ENCODE results near the gene EWSR1.
A peak's percentile ranks its signal among the peaks of the same experiment; 100 is the strongest.

EWSR1 gene

GRCh38 chr22:29310863-29311339, 42.8 kb downstream of the EWSR1 start:
- no peak overlapping the region for H3K27ac ChIP-seq (ENCODE audit: low read depth, low read length)
- no CpG with 5 or more reads among the region's 18 CpGs for WGBS (ENCODE audit: extremely low coverage, insufficient coverage, insufficient read length)
- H2AFZ ChIP-seq (ENCODE audit: insufficient read depth, low read length, poor library complexity) = no peak overlapping the region

GRCh38 chr22:29311464-29312217, 43.6 kb downstream of the EWSR1 start:
- no CpG with 5 or more reads among the region's 50 CpGs for WGBS (ENCODE audit: extremely low coverage, insufficient coverage, insufficient read length)
- no peak overlapping the region for H3K4me2 ChIP-seq (ENCODE audit: low read length)
- no peak overlapping the region for H2BK12ac ChIP-seq (ENCODE audit: low read length)
- H3K4ac ChIP-seq (ENCODE audit: low read depth, low read length) = no peak overlapping the region
- no peak overlapping the region for H4K8ac ChIP-seq (ENCODE audit: low read depth, low read length)
- H3K79me2 ChIP-seq (ENCODE audit: control insufficient read depth, insufficient read depth, low read length, poor library complexity) = peaks cover 5% of the 10 kb centered on the region
- peaks cover 9% of the 10 kb centered on the region for H3K79me1 ChIP-seq (ENCODE audit: low read length)
- H2AFZ ChIP-seq (ENCODE audit: insufficient read depth, low read length, poor library complexity) = no peak overlapping the region
- no peak overlapping the region for H2BK5ac ChIP-seq (ENCODE audit: low read depth, low read length, poor library complexity)
- H3K27me3 ChIP-seq (ENCODE audit: insufficient read depth, low read length) = peaks cover 31% of the 10 kb centered on the region
- no peak overlapping the region for H3K4me3 ChIP-seq (ENCODE audit: low read depth, low read length)
- H4K12ac ChIP-seq (ENCODE audit: low read depth, low read length) = no peak overlapping the region
- no peak overlapping the region for H3K18ac ChIP-seq (ENCODE audit: low read length)
- H3K9me3 ChIP-seq (ENCODE audit: insufficient read depth, low read depth, low read length) = peaks cover 3% of the 10 kb centered on the region
- H3K36me3 ChIP-seq (ENCODE audit: control insufficient read depth in 1 of 2, insufficient read depth in 2 of 2, low read length in 2 of 2) = peaks cover 7 to 9% of the 10 kb centered on the region in 2 experiments
- no peak overlapping the region for H2BK120ac ChIP-seq (ENCODE audit: insufficient read depth, low read length, poor library complexity)
- H2AK5ac ChIP-seq (ENCODE audit: low read length) = no peak overlapping the region
- DNase-seq = no peak
- H3K23ac ChIP-seq (ENCODE audit: low read length) = no peak overlapping the region
- peaks cover 28 to 38% of the 10 kb centered on the region in 2 experiments for H3K4me1 ChIP-seq (ENCODE audit: control insufficient read depth in 1 of 2, insufficient read depth in 2 of 2, low read length in 2 of 2)
- no peak overlapping the region for H3K9ac ChIP-seq (ENCODE audit: low read length)
- no peak overlapping the region for H4K91ac ChIP-seq (ENCODE audit: low read depth, low read length)
- H3K14ac ChIP-seq (ENCODE audit: low read length) = no peak overlapping the region
- no peak overlapping the region for H3K27ac ChIP-seq (ENCODE audit: low read depth, low read length)

More at GRCh38 chr22:29310863-29311339, 42.8 kb downstream of the EWSR1 start:
- Histone ChIP-seq H3K14ac (ENCODE audit: low read length) (no peak overlapping the region), H2AK5ac (ENCODE audit: low read length) (peak overlapping the region; percentile 13), H3K27me3 (ENCODE audit: insufficient read depth, low read length) (peaks cover 27% of the 10 kb centered on the region), H3K9me3 (ENCODE audit: insufficient read depth, low read depth, low read length) (peaks cover 3% of the 10 kb centered on the region), H2BK12ac (ENCODE audit: low read length) (no peak overlapping the region), H4K12ac (ENCODE audit: low read depth, low read length) (no peak overlapping the region), H3K18ac (ENCODE audit: low read length) (no peak overlapping the region), H2BK120ac (ENCODE audit: insufficient read depth, low read length, poor library complexity) (no peak overlapping the region), H3K4me3 (ENCODE audit: low read depth, low read length) (no peak overlapping the region), H4K8ac (ENCODE audit: low read depth, low read length) (no peak overlapping the region), H3K36me3 (ENCODE audit: control insufficient read depth in 1 of 2, insufficient read depth in 2 of 2, low read length in 2 of 2) (peaks cover 7 to 9% of the 10 kb centered on the region in 2 experiments), H3K4ac (ENCODE audit: low read depth, low read length) (no peak overlapping the region), H3K4me2 (ENCODE audit: low read length) (peak overlapping the region; percentile 28), H3K79me2 (ENCODE audit: control insufficient read depth, insufficient read depth, low read length, poor library complexity) (peaks cover 5% of the 10 kb centered on the region), H3K4me1 (ENCODE audit: control insufficient read depth in 1 of 2, insufficient read depth in 2 of 2, low read length in 2 of 2) (peaks cover 29 to 39% of the 10 kb centered on the region in 2 experiments), H3K9ac (ENCODE audit: low read length) (no peak overlapping the region), H3K79me1 (ENCODE audit: low read length) (peaks cover 14% of the 10 kb centered on the region), H3K23ac (ENCODE audit: low read length) (no peak overlapping the region), H2BK5ac (ENCODE audit: low read depth, low read length, poor library complexity) (no peak overlapping the region), H4K91ac (ENCODE audit: low read depth, low read length) (no peak overlapping the region)
- DNase-seq = peak; percentile 96

DNA sequence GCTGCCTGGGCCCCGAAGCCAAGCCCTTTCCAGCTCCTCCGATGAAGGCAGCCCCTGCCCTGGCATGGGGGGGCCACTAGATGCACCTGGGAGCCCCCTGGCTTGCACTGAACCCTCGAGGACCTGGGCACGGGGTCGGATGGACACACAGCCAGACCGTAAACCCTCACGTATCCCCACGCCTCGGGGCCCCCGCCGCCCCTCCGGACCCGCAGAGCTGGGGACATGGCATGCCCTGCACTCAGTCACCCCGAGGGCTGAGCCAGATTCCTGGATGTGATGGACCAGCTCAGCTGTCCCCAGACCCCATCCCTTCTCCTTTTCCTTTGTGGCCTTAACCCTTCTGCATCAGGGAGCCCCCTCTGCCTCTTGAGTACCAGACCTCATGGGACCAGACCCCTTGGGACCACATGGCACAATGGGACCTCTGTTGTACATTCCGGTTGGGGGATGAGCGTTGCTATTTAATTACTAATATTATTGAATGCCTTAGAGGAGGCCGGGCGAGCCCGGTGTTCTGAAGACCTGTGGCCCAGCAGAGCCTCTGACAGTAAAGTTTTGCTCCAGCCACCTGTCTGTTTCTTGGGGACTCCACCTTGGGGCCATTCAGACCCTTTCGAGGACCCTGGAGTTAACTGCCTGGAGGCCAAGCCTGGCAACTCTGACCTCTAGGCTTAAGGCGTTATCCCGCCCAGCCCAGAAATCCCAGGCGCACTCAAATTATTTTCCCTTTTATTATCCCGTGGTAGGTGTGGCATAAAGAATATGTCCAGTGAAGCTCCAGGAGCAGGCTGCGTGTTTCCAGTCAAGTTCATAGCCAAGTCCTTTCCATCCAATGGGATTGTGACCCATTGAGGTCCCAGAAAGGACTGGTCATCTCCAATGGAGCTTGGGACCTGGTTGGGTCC, 44.4 kb downstream of the EWSR1 start:
- H3K18ac ChIP-seq (ENCODE audit: low read length) = no peak overlapping the region
- WGBS (ENCODE audit: extremely low coverage, insufficient coverage, insufficient read length) = no CpG with 5 or more reads among the region's 25 CpGs

DNA sequence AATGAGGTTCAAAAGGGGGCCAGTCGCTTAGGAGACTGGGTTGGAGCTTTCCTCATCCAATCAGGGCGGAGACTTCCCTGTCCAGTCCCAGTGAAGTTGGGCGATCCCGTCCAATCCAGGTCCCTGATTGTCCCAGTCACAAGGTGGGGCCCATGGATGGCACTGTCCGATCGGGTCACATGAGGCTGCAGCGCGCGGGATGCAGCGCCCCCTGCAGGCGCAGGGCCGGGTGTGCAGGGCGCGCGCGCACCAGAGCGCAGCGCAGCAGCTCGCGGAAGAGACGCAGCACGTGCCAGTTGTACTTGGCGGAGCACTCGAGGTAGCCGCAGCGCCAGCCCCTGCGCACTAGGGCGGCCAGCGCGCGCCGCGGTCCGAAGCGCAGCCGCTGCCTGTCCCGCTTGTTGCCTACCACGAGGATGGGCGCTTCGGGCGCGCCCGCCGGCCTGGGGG, 45.1 kb downstream of the EWSR1 start:
- Histone ChIP-seq H3K9ac (ENCODE audit: low read length) (no peak overlapping the region), H2BK120ac (ENCODE audit: insufficient read depth, low read length, poor library complexity) (no peak overlapping the region), H3K9me3 (ENCODE audit: insufficient read depth, low read depth, low read length) (peaks cover 3% of the 10 kb centered on the region), H3K36me3 (ENCODE audit: control insufficient read depth in 1 of 2, insufficient read depth in 2 of 2, low read length in 2 of 2) (peaks cover 7 to 9% of the 10 kb centered on the region in 2 experiments), H2BK12ac (ENCODE audit: low read length) (no peak overlapping the region), H3K23ac (ENCODE audit: low read length) (no peak overlapping the region), H3K27ac (ENCODE audit: low read depth, low read length) (no peak overlapping the region), H3K14ac (ENCODE audit: low read length) (no peak overlapping the region), H3K27me3 (ENCODE audit: insufficient read depth, low read length) (peaks cover 31% of the 10 kb centered on the region), H3K4me1 (ENCODE audit: control insufficient read depth in 1 of 2, insufficient read depth in 2 of 2, low read length in 2 of 2) (peaks cover 20 to 30% of the 10 kb centered on the region in 2 experiments), H2AFZ (ENCODE audit: insufficient read depth, low read length, poor library complexity) (no peak overlapping the region), H3K4ac (ENCODE audit: low read depth, low read length) (no peak overlapping the region), H2BK5ac (ENCODE audit: low read depth, low read length, poor library complexity) (no peak overlapping the region), H3K18ac (ENCODE audit: low read length) (no peak overlapping the region), H4K8ac (ENCODE audit: low read depth, low read length) (no peak overlapping the region), H3K4me2 (ENCODE audit: low read length) (no peak overlapping the region), H2AK5ac (ENCODE audit: low read length) (no peak overlapping the region), H3K4me3 (ENCODE audit: low read depth, low read length) (no peak overlapping the region), H3K79me1 (ENCODE audit: low read length) (peaks cover 2% of the 10 kb centered on the region), H3K79me2 (ENCODE audit: control insufficient read depth, insufficient read depth, low read length, poor library complexity) (no peaks in the 10 kb centered on the region), H4K91ac (ENCODE audit: low read depth, low read length) (no peak overlapping the region), H4K12ac (ENCODE audit: low read depth, low read length) (no peak overlapping the region)
- peak in 1 of 2 donors; percentile 47 for DNase-seq
- no CpG with 5 or more reads among the region's 44 CpGs for WGBS (ENCODE audit: extremely low coverage, insufficient coverage, insufficient read length)

More for the DNA sequence above, 44.4 kb downstream of the EWSR1 start:
- Histone ChIP-seq H2AK5ac (ENCODE audit: low read length) (no peak overlapping the region), H3K9me3 (ENCODE audit: insufficient read depth, low read depth, low read length) (peaks cover 3% of the 10 kb centered on the region), H3K9ac (ENCODE audit: low read length) (no peak overlapping the region), H4K91ac (ENCODE audit: low read depth, low read length) (no peak overlapping the region), H3K23ac (ENCODE audit: low read length) (no peak overlapping the region), H3K79me1 (ENCODE audit: low read length) (peaks cover 3% of the 10 kb centered on the region), H2BK120ac (ENCODE audit: insufficient read depth, low read length, poor library complexity) (no peak overlapping the region), H3K4me2 (ENCODE audit: low read length) (no peak overlapping the region), H4K12ac (ENCODE audit: low read depth, low read length) (no peak overlapping the region), H3K79me2 (ENCODE audit: control insufficient read depth, insufficient read depth, low read length, poor library complexity) (peaks cover under 1% of the 10 kb centered on the region), H3K4me1 (ENCODE audit: control insufficient read depth in 1 of 2, insufficient read depth in 2 of 2, low read length in 2 of 2) (peaks cover 27 to 36% of the 10 kb centered on the region in 2 experiments), H3K27me3 (ENCODE audit: insufficient read depth, low read length) (peaks cover 31% of the 10 kb centered on the region), H3K4ac (ENCODE audit: low read depth, low read length) (no peak overlapping the region), H2AFZ (ENCODE audit: insufficient read depth, low read length, poor library complexity) (no peak overlapping the region), H4K8ac (ENCODE audit: low read depth, low read length) (no peak overlapping the region), H2BK12ac (ENCODE audit: low read length) (no peak overlapping the region), H3K4me3 (ENCODE audit: low read depth, low read length) (no peak overlapping the region), H3K36me3 (ENCODE audit: control insufficient read depth in 1 of 2, insufficient read depth in 2 of 2, low read length in 2 of 2) (peaks cover 7 to 9% of the 10 kb centered on the region in 2 experiments), H3K14ac (ENCODE audit: low read length) (no peak overlapping the region), H3K27ac (ENCODE audit: low read depth, low read length) (no peak overlapping the region), H2BK5ac (ENCODE audit: low read depth, low read length, poor library complexity) (no peak overlapping the region)
- no peak for DNase-seq
